Astrocyte of the spinal cord (primary cell): Measurements from ENCODE around the gene ARHGEF16.
A peak's percentile ranks its signal among the peaks of the same experiment; 100 is the strongest.

Experiments
- DNase-seq: peaks from one replicate; pipeline ENCODE4 v3.0.0; 2011; ENCODE audit warnings: low read depth, low spot score
- H3K4me3 ChIP-seq: 2 replicates; pipeline ENCODE4 v1.5.1; 2011; ENCODE audit warnings: low read depth, mild to moderate bottlenecking, low read length, moderate library complexity
- in situ Hi-C: cut with HindIII; loops from 2 replicates; pipeline ENCODE4 v1.10.0; 2017; ENCODE audit warnings: low sequenced_read_pairs
- TF ChIP-seq, protein P1 (sequence below): IDR thresholded peaks from 2 replicates; pipeline ENCODE4 v1.5.1; 2012; ENCODE audit warnings: low read depth, mild to moderate bottlenecking, low read length, inconsistent platforms

The ARHGEF16 gene

DNA sequence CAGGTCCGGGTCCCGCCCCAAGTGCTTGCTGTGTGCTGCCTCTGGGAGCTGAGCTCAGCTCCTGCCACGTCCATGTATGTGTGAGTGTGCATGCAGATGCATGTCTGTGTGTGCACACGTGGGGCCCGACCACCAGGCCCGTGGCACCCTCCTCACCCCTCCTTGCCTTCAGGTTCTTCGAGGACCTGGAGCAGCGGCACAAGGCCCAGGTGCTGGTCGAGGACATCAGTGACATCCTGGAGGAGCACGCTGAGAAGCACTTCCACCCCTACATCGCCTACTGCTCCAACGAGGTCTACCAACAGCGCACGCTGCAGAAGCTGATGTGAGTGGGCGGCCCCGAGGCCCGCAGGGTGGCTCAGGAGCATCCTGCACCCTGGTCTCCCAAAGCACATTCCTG lies 18.4 kb downstream of the ARHGEF16 start:
- in situ Hi-C loops = no loop called here
- no peak for DNase-seq
- no peak overlapping the region for H3K4me3 ChIP-seq
- TF ChIP-seq, protein P1, sequence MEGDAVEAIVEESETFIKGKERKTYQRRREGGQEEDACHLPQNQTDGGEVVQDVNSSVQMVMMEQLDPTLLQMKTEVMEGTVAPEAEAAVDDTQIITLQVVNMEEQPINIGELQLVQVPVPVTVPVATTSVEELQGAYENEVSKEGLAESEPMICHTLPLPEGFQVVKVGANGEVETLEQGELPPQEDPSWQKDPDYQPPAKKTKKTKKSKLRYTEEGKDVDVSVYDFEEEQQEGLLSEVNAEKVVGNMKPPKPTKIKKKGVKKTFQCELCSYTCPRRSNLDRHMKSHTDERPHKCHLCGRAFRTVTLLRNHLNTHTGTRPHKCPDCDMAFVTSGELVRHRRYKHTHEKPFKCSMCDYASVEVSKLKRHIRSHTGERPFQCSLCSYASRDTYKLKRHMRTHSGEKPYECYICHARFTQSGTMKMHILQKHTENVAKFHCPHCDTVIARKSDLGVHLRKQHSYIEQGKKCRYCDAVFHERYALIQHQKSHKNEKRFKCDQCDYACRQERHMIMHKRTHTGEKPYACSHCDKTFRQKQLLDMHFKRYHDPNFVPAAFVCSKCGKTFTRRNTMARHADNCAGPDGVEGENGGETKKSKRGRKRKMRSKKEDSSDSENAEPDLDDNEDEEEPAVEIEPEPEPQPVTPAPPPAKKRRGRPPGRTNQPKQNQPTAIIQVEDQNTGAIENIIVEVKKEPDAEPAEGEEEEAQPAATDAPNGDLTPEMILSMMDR = no peak

- TF ChIP-seq, protein P1 = no peak
- peak; percentile 92 for DNase-seq
- no peak overlapping the region for H3K4me3 ChIP-seq
- in situ Hi-C loops = no loop called here
These were observed 18.9 kb downstream of the ARHGEF16 start for GRCh38 chr1:3473381-3473844.

- no peak overlapping the region for H3K4me3 ChIP-seq
- TF ChIP-seq, protein P1 = no peak
- no peak for DNase-seq
- in situ Hi-C loops = no loop called here
These were observed 19.6 kb downstream of the ARHGEF16 start for GRCh38 chr1:3474016-3474415.

- TF ChIP-seq, protein P1 = no peak
- DNase-seq = no peak
- in situ Hi-C loops = no loop called here
- H3K4me3 ChIP-seq = no peak overlapping the region
These were observed 20.0 kb downstream of the ARHGEF16 start for GRCh38 chr1:3474421-3474820.

- TF ChIP-seq, protein P1 = no peak
- H3K4me3 ChIP-seq = no peak overlapping the region
- DNase-seq = no peak
- in situ Hi-C loops = no loop called here
These were observed 21.5 kb downstream of the ARHGEF16 start for GRCh38 chr1:3475839-3476573.

DNA sequence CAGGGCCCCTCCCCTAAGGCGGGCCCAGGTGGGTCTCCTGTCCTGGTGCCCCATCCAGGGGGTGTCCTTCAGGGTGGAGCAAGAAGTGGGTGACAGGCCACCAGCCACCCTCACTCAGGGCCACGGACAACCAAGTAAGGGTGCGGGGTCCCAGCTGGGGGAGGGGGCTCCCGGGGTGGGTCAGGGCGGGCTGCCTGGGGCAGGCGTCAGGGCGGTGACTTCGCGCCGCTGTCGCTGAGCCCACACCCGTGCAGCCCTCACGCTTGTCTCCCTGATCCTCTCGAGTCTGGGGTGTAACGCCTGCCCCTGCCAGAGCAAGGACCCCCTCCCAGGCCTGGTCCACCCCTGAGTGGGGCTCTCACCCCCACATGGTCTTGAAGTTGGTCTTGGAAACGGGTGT lies 22.2 kb downstream of the ARHGEF16 start:
- in situ Hi-C loops = no loop called here
- TF ChIP-seq, protein P1 = no peak
- H3K4me3 ChIP-seq = no peak overlapping the region
- no peak for DNase-seq
